Left colon (tissue), 2 donors: ENCODE measurements around the gene CES1. TPM values are rescaled to one million over a fixed set of nuclear protein-coding genes. Genes with fewer than 3 reads are reported as not detected.
"Not testable (repeated sequence)": the region's sequence is repeated elsewhere in the genome, so short reads cannot be mapped to it uniquely, and the experiment has no call there.

ENCODE experiments used
- ATAC-seq: fragments of 200-7000 bp; cut with Tn5 transposase; one replicate; pipeline ENCODE4 v1.9.1; 2020; ENCODE audit warnings: mild to moderate bottlenecking, moderate library complexity
- DNase-seq, 2 donors: peaks; one replicate each; pipeline ENCODE4 v3.0.0-alpha.2; 2020
- intact Hi-C, 2 donors: fragments of 100-400 bp; cut with DNase I in 1 of 2; cut with micrococcal nuclease in 1 of 2; formaldehyde crosslinking; loops; one replicate each; pipeline versions ENCODE4 v1.11.2 to v1.14.0; 2022; cut with DNase I, micrococcal nuclease
- total RNA-seq, 2 donors: library from RNA; stranded (reverse); fragmentation: NEBNext Ultra II Directional; extraction: Animal tissue kit (Norgen Biotek cat#: 25700); gene quantifications; one replicate each; pipeline ENCODE4 v1.2.1, GENCODE V29; 2021
- donor health status: DM: no; HTN: no; CAD: no.
- donor health status: DM: yes; HTN: yes; CAD: no.

The CES1 gene
- total RNA-seq, 2 donors from 2014 or later, result 2.8 to 33.4 TPM

DNA sequence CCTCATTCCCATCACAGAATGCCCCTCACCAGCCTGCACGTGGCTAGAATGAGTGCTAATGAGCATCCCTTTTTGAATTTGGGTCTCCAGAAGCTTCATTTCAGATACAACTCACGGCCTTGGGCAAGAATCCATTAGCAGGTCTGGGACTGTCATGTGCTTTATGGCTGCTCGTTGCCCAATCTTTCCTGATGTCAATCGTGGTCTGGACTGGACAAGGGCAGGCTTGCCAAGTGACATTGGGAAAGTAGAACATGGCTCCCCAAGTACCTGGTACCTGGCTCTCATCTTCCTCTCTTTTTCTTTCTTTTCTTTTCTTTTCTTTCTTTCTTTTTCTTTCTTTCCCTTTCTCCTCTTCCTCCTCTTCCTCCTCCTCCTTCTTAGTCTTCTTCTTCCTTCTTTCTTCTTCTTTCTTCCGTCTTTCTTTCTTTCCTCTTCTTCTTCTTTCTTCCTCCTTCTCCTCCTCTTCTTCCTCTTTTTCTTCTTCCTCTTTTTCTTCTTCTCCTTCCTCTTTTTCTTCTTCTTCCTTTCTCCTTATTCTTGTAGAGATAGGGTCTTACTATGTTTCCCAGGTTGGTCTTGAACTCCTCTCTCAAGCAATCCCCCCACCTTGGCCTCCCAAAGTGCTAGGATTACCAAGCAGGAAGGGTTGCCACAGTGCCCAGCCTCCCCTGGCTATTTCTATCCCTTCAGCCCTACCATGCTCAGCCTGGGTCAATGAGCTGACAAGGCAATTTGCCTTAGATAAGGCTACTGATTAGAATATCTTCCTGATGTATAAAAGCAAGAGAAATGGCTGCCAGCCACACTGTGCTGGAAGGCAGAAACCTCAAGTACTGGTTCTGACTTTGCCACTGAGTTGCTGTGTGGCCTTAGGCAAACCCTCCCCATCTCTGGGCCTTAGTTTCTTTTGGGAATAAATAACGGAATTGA is 75.0 kb downstream of the CES1 start:
- intact Hi-C loops, DNase-seq, ATAC-seq: not testable (repeated sequence)

DNA sequence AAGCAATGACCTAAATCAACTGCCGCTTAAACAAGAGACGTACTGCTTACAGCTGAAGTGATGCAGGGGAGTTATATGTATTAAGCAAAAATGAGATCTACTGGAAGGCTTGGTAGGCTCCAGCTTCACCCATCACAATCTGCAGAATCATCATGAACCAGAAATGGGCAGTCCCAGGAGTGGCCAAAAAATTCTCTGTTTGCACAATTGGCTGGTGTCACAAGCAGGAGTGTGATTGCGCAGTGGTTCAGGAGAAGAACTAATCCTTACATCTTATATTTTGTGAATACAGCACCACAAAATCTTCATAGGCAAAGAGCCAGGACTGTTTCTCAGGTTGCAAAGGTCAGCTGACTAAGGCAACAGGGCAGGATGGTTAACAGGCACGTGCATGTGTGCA is 75.9 kb downstream of the CES1 start:
- no peak for DNase-seq
- intact Hi-C loops, result no loop called here
- ATAC-seq, result no peak

DNA sequence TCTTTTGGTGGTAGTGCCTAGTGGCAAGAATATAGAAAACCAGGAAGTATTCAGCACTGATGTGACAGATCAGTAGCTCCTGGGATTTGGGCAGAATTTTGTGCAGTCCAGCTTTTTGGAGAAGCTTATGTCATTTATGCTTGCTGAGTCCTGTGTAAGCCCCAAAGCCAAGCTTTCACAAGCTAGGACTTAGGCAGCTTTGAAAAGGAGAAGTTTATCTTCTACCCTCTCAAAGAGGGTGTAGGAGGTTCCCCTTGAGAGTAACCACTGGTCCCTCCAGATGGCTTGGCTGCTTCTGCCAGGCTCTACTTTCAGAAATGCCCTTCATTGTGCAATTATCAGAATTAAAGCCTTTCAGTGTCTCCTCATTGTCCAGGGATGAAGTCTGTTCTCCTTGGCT is 78.8 kb downstream of the CES1 start:
- intact Hi-C loops, result no loop called here
- no peak for ATAC-seq
- no peak for DNase-seq

DNA sequence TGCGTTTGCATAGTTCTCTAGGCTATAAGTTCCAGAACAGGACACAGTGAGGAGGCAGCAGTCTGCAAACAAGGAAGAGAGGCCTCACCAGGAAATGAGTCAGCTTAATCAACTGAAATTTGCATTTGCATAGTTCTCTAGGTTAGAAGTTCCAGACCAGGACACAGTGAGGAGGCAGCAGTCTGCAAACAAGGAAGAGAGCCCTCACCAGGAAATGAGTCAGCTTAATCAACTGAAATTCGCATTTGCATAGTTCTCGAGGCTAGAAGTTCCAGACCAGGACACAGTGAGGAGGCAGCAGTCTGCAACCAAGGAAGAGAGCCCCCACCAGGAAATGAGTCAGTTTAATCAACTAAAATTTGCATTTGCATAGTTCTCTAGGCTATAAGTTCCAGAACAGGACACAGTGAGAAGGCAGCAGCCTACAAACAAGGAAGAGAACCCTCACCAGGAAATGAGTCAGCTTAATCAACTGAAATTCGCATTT is 79.7 kb downstream of the CES1 start:
- ATAC-seq, DNase-seq, intact Hi-C loops: not testable (repeated sequence)

Other genes with a start within 250 kb of the CES1 start
- under 1 TPM in 1 of 2 donors, not detected in 1; 0.31 TPM for gene SLC6A2, start 177.1 kb downstream of the CES1 start, total RNA-seq
- not detected for gene CES5A, start 42.3 kb upstream of the CES1 start, total RNA-seq